Endothelial cell of umbilical vein (primary cell): Measurements from ENCODE around the gene SPACDR. TPM values are rescaled to one million over a fixed set of nuclear protein-coding genes. Genes with fewer than 3 reads are reported as not detected.
A peak's percentile ranks its signal among the peaks of the same experiment; 100 is the strongest.
"Not testable (repeated sequence)": the region's sequence is repeated elsewhere in the genome, so short reads cannot be mapped to it uniquely, and the experiment has no call there.

Experiments
- BruUV-seq: library from RNA; stranded (reverse); fragments of 400-500 nt; replicated peaks from 2 replicates; lab custom pipeline; 2021; lab: Mats Ljungman, UMichigan
- CTCF ChIA-PET: fragments of 300-600, 350-600 bp; sonication (Branson Sonifier 250); formaldehyde crosslinking; loops from one replicate; lab custom pipeline; 2021; ENCODE audit warnings: antibody characterized with exemption, inconsistent platforms; lab: Charles Lee
- POLR2A ChIA-PET: fragments of 300-600, 350-600 bp; sonication (Branson Sonifier 250); formaldehyde crosslinking; loops from one replicate; lab custom pipeline; 2021; ENCODE audit warnings: antibody characterized with exemption, inconsistent platforms; lab: Charles Lee
- DNase-seq: peaks from one replicate; pipeline ENCODE4 v3.0.0-alpha.2; 2011; ENCODE audit warnings: low read depth, low spot score
- FAIRE-seq: peaks from 2 replicates; lab custom pipeline; 2011; peaks lifted over from hg19 to GRCh38; lab: Jason Lieb, UNC
- H2AFZ ChIP-seq: 2 replicates; pipeline ENCODE4 v1.6.0; 2012; ENCODE audit warnings: low read depth, low read length, control low read depth, inconsistent platforms
- H3K27ac ChIP-seq: 2 replicates; pipeline ENCODE4 v1.5.1; 2011; ENCODE audit warnings: low read depth, mild to moderate bottlenecking, control low read depth, low read length, moderate library complexity; ENCODE audit not compliant: insufficient read depth
- H3K27me3 ChIP-seq, 2 experiments: 2 replicates each; pipeline versions ENCODE4 v1.6.0 to v1.6.1; 2011; ENCODE audit warnings: low read length in 2 of 2, mixed read lengths in 1 of 2; ENCODE audit not compliant: control insufficient read depth in 2 of 2, insufficient read depth in 2 of 2
- H3K36me3 ChIP-seq, 2 experiments: 2 replicates in 1 of 2; 3 replicates in 1 of 2; pipeline ENCODE4 v1.5.1; 2011; ENCODE audit warnings: low read length in 2 of 2, mild to moderate bottlenecking in 1 of 2, moderate library complexity in 1 of 2; ENCODE audit not compliant: control insufficient read depth in 2 of 2, insufficient read depth in 2 of 2; ENCODE audit errors: extremely low read depth in 1 of 2
- H3K4me1 ChIP-seq: 3 replicates; pipeline ENCODE4 v1.5.1; 2011; ENCODE audit warnings: mild to moderate bottlenecking, low read length; ENCODE audit not compliant: control insufficient read depth, insufficient read depth; ENCODE audit errors: extremely low read depth
- H3K4me2 ChIP-seq: 2 replicates; pipeline ENCODE4 v1.6.1; 2011; ENCODE audit warnings: low read length, control low read depth, mixed read lengths; ENCODE audit not compliant: insufficient read depth
- H3K4me3 ChIP-seq, 3 experiments: fragments of 200-600 bp in 1 of 3; sonication (generic), shearing (Covaris generic) in 1 of 3; replicated peaks in 1 of 3; 2 replicates each; pipeline ENCODE4 v1.5.1; 2011 to 2016; ENCODE audit warnings: control low read depth in 3 of 3, low read length in 3 of 3, mild to moderate bottlenecking in 2 of 3, inconsistent platforms in 1 of 3, low read depth in 1 of 3, moderate library complexity in 1 of 3; ENCODE audit not compliant: insufficient read depth in 1 of 3
- H3K79me2 ChIP-seq: 2 replicates; pipeline ENCODE4 v1.6.0; 2012; ENCODE audit warnings: low read length, inconsistent platforms; ENCODE audit not compliant: control insufficient read depth, insufficient read depth
- H3K9ac ChIP-seq: replicated peaks from 2 replicates; pipeline ENCODE3; 2011; ENCODE audit warnings: low read length, control low read depth; ENCODE audit not compliant: insufficient read depth; ENCODE audit errors: extremely low read depth
- H3K9me1 ChIP-seq: replicated peaks from 3 replicates; pipeline ENCODE4 v1.6.0; 2011; ENCODE audit warnings: mild to moderate bottlenecking, low read length; ENCODE audit not compliant: control insufficient read depth, insufficient read depth; ENCODE audit errors: extremely low read depth
- H3K9me3 ChIP-seq: replicated peaks from 2 replicates; pipeline ENCODE4 v1.5.1; 2012; ENCODE audit warnings: low read length, inconsistent platforms; ENCODE audit not compliant: control insufficient read depth, insufficient read depth
- H4K20me1 ChIP-seq: replicated peaks from 2 replicates; pipeline ENCODE3; 2011; ENCODE audit warnings: mild to moderate bottlenecking, low read length; ENCODE audit not compliant: control insufficient read depth, insufficient read depth; ENCODE audit errors: extremely low read depth
- CTCF ChIP-seq, 2 donors: IDR thresholded peaks; 1 replicate in 1 of 2; 2 replicates in 1 of 2; pipeline ENCODE4 v1.5.1; 2011; ENCODE audit warnings: low read length in 2 of 2, mild to moderate bottlenecking in 2 of 2, moderate library complexity in 2 of 2, control low read depth in 1 of 2, inconsistent platforms in 1 of 2, low read depth in 1 of 2; ENCODE audit not compliant: insufficient read depth in 1 of 2; ENCODE audit errors: extremely low read depth in 1 of 2
- EZH2 ChIP-seq: IDR thresholded peaks from 2 replicates; pipeline ENCODE4 v1.6.1; 2012; ENCODE audit warnings: borderline replicate concordance, low read depth, mild to moderate bottlenecking, moderate library complexity, low read length, inconsistent platforms; ENCODE audit not compliant: severe bottlenecking
- FOS ChIP-seq: IDR thresholded peaks from 2 replicates; pipeline ENCODE4 v1.6.1; 2011; ENCODE audit warnings: mild to moderate bottlenecking, low read length, moderate library complexity, borderline replicate concordance; ENCODE audit not compliant: insufficient read depth
- GATA2 ChIP-seq: IDR thresholded peaks from 2 replicates; pipeline ENCODE4 v1.7.0; 2011; ENCODE audit warnings: low read depth, mild to moderate bottlenecking, moderate library complexity, mixed read lengths, low read length; ENCODE audit not compliant: insufficient read length, insufficient read depth
- JUN ChIP-seq: IDR thresholded peaks from 2 replicates; pipeline ENCODE4 v1.6.1; 2011; ENCODE audit warnings: borderline replicate concordance, low read depth; ENCODE audit not compliant: insufficient read length, insufficient read depth
- MAX ChIP-seq: IDR thresholded peaks from 2 replicates; pipeline ENCODE4 v1.6.1; 2011; ENCODE audit not compliant: insufficient read depth, insufficient read length
- MYC ChIP-seq: IDR thresholded peaks from one replicate; pipeline ENCODE4 v1.6.1; 2011; ENCODE audit warnings: mild to moderate bottlenecking, low read depth, low read length
- POLR2A ChIP-seq: IDR thresholded peaks from 2 replicates; pipeline ENCODE4 v1.6.1; 2012; ENCODE audit warnings: low read depth, mild to moderate bottlenecking, control low read depth, low read length
- POLR2AphosphoS5 ChIP-seq: IDR thresholded peaks from 2 replicates; pipeline ENCODE4 v1.6.1; 2012; ENCODE audit warnings: low read depth, mild to moderate bottlenecking, control low read depth, low read length, moderate library complexity; ENCODE audit not compliant: insufficient read depth
- dilution Hi-C: fragments of 300-500 bp; cut with MboI; formaldehyde crosslinking; loops from one replicate; pipeline ENCODE4 v1.15.0; 2019; ENCODE audit warnings: low sequenced_read_pairs; ENCODE audit not compliant: extremely low pct_ligation_motif_present
- intact Hi-C: fragments of 100-400 bp; cut with micrococcal nuclease; formaldehyde crosslinking; loops from one replicate; pipeline ENCODE4 v1.10.0; 2022
- polyA plus RNA-seq, 4 experiments: library from polyadenylated mRNA; depleted of rRNA in 3 of 4; stranded (reverse) in 3 of 4; unstranded in 1 of 4; fragments of >200 nt; gene quantifications; 2 replicates each; pipeline versions ENCODE4 v1.2.1 to v1.2.3, GENCODE V29; 2011 to 2012; ENCODE audit warnings: missing spikeins in 1 of 4
- total RNA-seq: library from RNA; stranded (reverse); gene quantifications from 2 replicates; pipeline ENCODE4 v1.2.3, GENCODE V29; 2021

The SPACDR gene
- total and polyA plus RNA-seq, 2 donors (not counting 3 experiments of a cell fraction or from before 2014, with no cell fraction given), result 1.6 to 4.1 TPM

GRCh38 chr7:100441641-100442535 lies 22.2 kb downstream of the SPACDR start:
- ChIA-PET POLR2A (interaction anchor here (3.9 kb wide), 1 partner anchor 13 kb away, joined by 59 read pairs; the partner anchor contains the start of genes MEPCE and ZCWPW1), CTCF (no interaction called here)
- Histone ChIP-seq H2AFZ (no peak overlapping the region), H4K20me1 (no peaks in the 10 kb centered on the region), H3K4me3 (no peak overlapping the region), H3K36me3 (no peaks in the 10 kb centered on the region), H3K79me2 (no peaks in the 10 kb centered on the region), H3K27me3 (no peaks in the 10 kb centered on the region), H3K4me2 (no peak overlapping the region), H3K9me3 (no peaks in the 10 kb centered on the region), H3K4me1 (peaks cover 38% of the 10 kb centered on the region), H3K9me1 (no peaks in the 10 kb centered on the region), H3K9ac (no peak overlapping the region), H3K27ac (no peak overlapping the region)
- BruUV-seq, result no TSS peak
- FAIRE-seq (peak; percentile 8), DNase-seq (no peak)
- TF ChIP-seq POLR2AphosphoS5 (no peak), MYC (no peak), GATA2 (no peak), POLR2A (no peak), EZH2 (no peak), CTCF (IDR thresholded peaks at IDR 0.05; ENCODE audit: extremely low read depth in 1 of 2, insufficient read depth in 1 of 2, low read depth in 1 of 2, low read length in 2 of 2) (no peak), JUN (no peak), FOS (no peak), MAX (no peak)
- dilution Hi-C loops (no loop called here), intact Hi-C loops (no loop called here)

- FAIRE-seq, BruUV-seq, H2AFZ ChIP-seq, H3K9me1 ChIP-seq, H3K4me2 ChIP-seq, H3K4me3 ChIP-seq, intact Hi-C loops, DNase-seq, dilution Hi-C loops, H4K20me1 ChIP-seq, H3K36me3 ChIP-seq, H3K9me3 ChIP-seq, H3K27me3 ChIP-seq: not testable (repeated sequence)
- H3K27ac ChIP-seq, result peak overlapping the region; percentile 73
- ChIA-PET POLR2A (interaction anchor here (2.9 kb wide), 1 partner anchor 10 kb away, joined by 29 read pairs; the partner anchor contains the start of genes MEPCE and ZCWPW1), CTCF (interaction anchor here (1.4 kb wide), 1 partner anchor 27 kb away, joined by 5 read pairs; no protein-coding TSS in a partner anchor)
- peaks cover 26% of the 10 kb centered on the region for H3K4me1 ChIP-seq
- peak overlapping the region; percentile 17 for H3K9ac ChIP-seq
- peaks cover 17% of the 10 kb centered on the region for H3K79me2 ChIP-seq
These were observed 24.8 kb downstream of the SPACDR start for GRCh38 chr7:100439244-100439643.
